ENCODE data around the gene COPZ2. TPM values are rescaled to one million over a fixed set of nuclear protein-coding genes. Genes with fewer than 3 reads are reported as not detected.

COPZ2 gene
- total RNA-seq, 1 donor from 2014 or later, result 0.30 TPM

- Mint-ChIP-seq H3K27me3 (ENCODE audit: insufficient read depth, low read depth) (peaks cover 8% of the 10 kb centered on the region), H3K36me3 (peaks cover 48% of the 10 kb centered on the region), H3K9me3 (no peaks in the 10 kb centered on the region), H3K4me1 (peaks cover 17% of the 10 kb centered on the region), H3K4me3 (no peak overlapping the region), H3K27ac (no peak overlapping the region)
- no peak for TF ChIP-seq CTCF (IDR thresholded peaks at IDR 0.05)
- TF ChIP-seq EZH2 (IDR thresholded peaks at IDR 0.05), result no peak
- TF ChIP-seq EZH2phosphoT487 (IDR thresholded peaks at IDR 0.05), result no peak
- no peaks in the 10 kb centered on the region for H3K36me3 ChIP-seq
- DNase-seq (ENCODE audit: low spot score), result no peak
- peaks cover 19% of the 10 kb centered on the region for H3F3A ChIP-seq (ENCODE audit: low read depth)
- H3K9ac ChIP-seq, result no peak overlapping the region
- no peaks in the 10 kb centered on the region for H3K27me3 ChIP-seq
- no peak overlapping the region for H3K4me2 ChIP-seq
- H3K27ac ChIP-seq, result no peak overlapping the region
- H3K79me2 ChIP-seq (ENCODE audit: low read depth), result peaks cover 31% of the 10 kb centered on the region
- H3K9me3 ChIP-seq (ENCODE audit: low read depth), result no peaks in the 10 kb centered on the region
- no peak overlapping the region for H3K4me3 ChIP-seq
- no peak overlapping the region for H2AFZ ChIP-seq (replicated peaks)
- peaks cover 63% of the 10 kb centered on the region for H4K20me1 ChIP-seq (ENCODE audit: low read depth)
- H3K4me1 ChIP-seq, result peaks cover 14% of the 10 kb centered on the region
Observed at GRCh38 chr17:48059125-48059668, 21.6 kb upstream of the COPZ2 start.

- no peak overlapping the region for H3K4me3 Mint-ChIP-seq
- peaks cover 48% of the 10 kb centered on the region for H3K36me3 Mint-ChIP-seq
- Histone ChIP-seq H3K4me3 (no peak overlapping the region), H3F3A (ENCODE audit: low read depth) (peaks cover 22% of the 10 kb centered on the region), H3K79me2 (ENCODE audit: low read depth) (peaks cover 36% of the 10 kb centered on the region), H3K4me2 (no peak overlapping the region), H2AFZ (replicated peaks) (no peak overlapping the region), H3K9me3 (ENCODE audit: low read depth) (no peaks in the 10 kb centered on the region), H3K27ac (no peak overlapping the region), H3K27me3 (no peaks in the 10 kb centered on the region), H3K36me3 (no peaks in the 10 kb centered on the region), H3K4me1 (peaks cover 19% of the 10 kb centered on the region), H4K20me1 (ENCODE audit: low read depth) (peaks cover 66% of the 10 kb centered on the region), H3K9ac (no peak overlapping the region)
- H3K27ac Mint-ChIP-seq, result no peak overlapping the region
- H3K27me3 Mint-ChIP-seq (ENCODE audit: insufficient read depth, low read depth), result peaks cover 10% of the 10 kb centered on the region
- H3K9me3 Mint-ChIP-seq, result no peaks in the 10 kb centered on the region
- H3K4me1 Mint-ChIP-seq, result peaks cover 24% of the 10 kb centered on the region
- TF ChIP-seq EZH2phosphoT487 (IDR thresholded peaks at IDR 0.05) (no peak), CTCF (IDR thresholded peaks at IDR 0.05) (no peak), EZH2 (IDR thresholded peaks at IDR 0.05) (no peak)
- no peak for DNase-seq (ENCODE audit: low spot score)
Observed at GRCh38 chr17:48058393-48059124, 21.0 kb upstream of the COPZ2 start.

- no peaks in the 10 kb centered on the region for H3K9me3 Mint-ChIP-seq
Observed at GRCh38 chr17:48057626-48058025, 20.0 kb upstream of the COPZ2 start.

More at GRCh38 chr17:48057626-48058025, 20.0 kb upstream of the COPZ2 start:
- H3K79me2 ChIP-seq (ENCODE audit: low read depth), result peaks cover 46% of the 10 kb centered on the region
- H3K9ac ChIP-seq, result no peak overlapping the region
- no peak for DNase-seq (ENCODE audit: low spot score)
- H3K4me1 ChIP-seq, result peaks cover 26% of the 10 kb centered on the region
- H3K27ac ChIP-seq, result no peak overlapping the region
- Mint-ChIP-seq H3K27me3 (ENCODE audit: insufficient read depth, low read depth) (peaks cover 11% of the 10 kb centered on the region), H3K27ac (no peak overlapping the region), H3K36me3 (peaks cover 48% of the 10 kb centered on the region), H3K4me1 (peaks cover 33% of the 10 kb centered on the region), H3K4me3 (no peak overlapping the region)
- no peaks in the 10 kb centered on the region for H3K27me3 ChIP-seq
- no peak overlapping the region for H3K4me2 ChIP-seq
- no peak overlapping the region for H3K4me3 ChIP-seq
- TF ChIP-seq CTCF (IDR thresholded peaks at IDR 0.05), result no peak
- no peak for TF ChIP-seq EZH2 (IDR thresholded peaks at IDR 0.05)
- no peak for TF ChIP-seq EZH2phosphoT487 (IDR thresholded peaks at IDR 0.05)
- no peak overlapping the region for H2AFZ ChIP-seq (replicated peaks)
- H3K9me3 ChIP-seq (ENCODE audit: low read depth), result no peaks in the 10 kb centered on the region
- no peaks in the 10 kb centered on the region for H3K36me3 ChIP-seq
- peaks cover 25% of the 10 kb centered on the region for H3F3A ChIP-seq (ENCODE audit: low read depth)
- H4K20me1 ChIP-seq (ENCODE audit: low read depth), result peaks cover 75% of the 10 kb centered on the region
